Endothelial cell of umbilical vein (primary cell): ENCODE data around the gene PARD6G. TPM values are rescaled to one million over a fixed set of nuclear protein-coding genes. Genes with fewer than 3 reads are reported as not detected.

Experiments
- BruUV-seq: library from RNA; stranded (reverse); fragments of 400-500 nt; replicated peaks from 2 replicates; lab custom pipeline; 2021; lab: Mats Ljungman, UMichigan
- CTCF ChIA-PET: fragments of 300-600, 350-600 bp; sonication (Branson Sonifier 250); formaldehyde crosslinking; loops from one replicate; lab custom pipeline; 2021; ENCODE audit warnings: antibody characterized with exemption, inconsistent platforms; lab: Charles Lee
- POLR2A ChIA-PET: fragments of 300-600, 350-600 bp; sonication (Branson Sonifier 250); formaldehyde crosslinking; loops from one replicate; lab custom pipeline; 2021; ENCODE audit warnings: antibody characterized with exemption, inconsistent platforms; lab: Charles Lee
- DNase-seq: peaks from one replicate; pipeline ENCODE4 v3.0.0-alpha.2; 2011; ENCODE audit warnings: low read depth, low spot score
- FAIRE-seq: peaks from 2 replicates; lab custom pipeline; 2011; peaks lifted over from hg19 to GRCh38; lab: Jason Lieb, UNC
- H2AFZ ChIP-seq: 2 replicates; pipeline ENCODE4 v1.6.0; 2012; ENCODE audit warnings: low read depth, low read length, control low read depth, inconsistent platforms
- H3K27ac ChIP-seq: 2 replicates; pipeline ENCODE4 v1.5.1; 2011; ENCODE audit warnings: low read depth, mild to moderate bottlenecking, control low read depth, low read length, moderate library complexity; ENCODE audit not compliant: insufficient read depth
- H3K27me3 ChIP-seq, 2 experiments: 2 replicates each; pipeline versions ENCODE4 v1.6.0 to v1.6.1; 2011; ENCODE audit warnings: low read length in 2 of 2, mixed read lengths in 1 of 2; ENCODE audit not compliant: control insufficient read depth in 2 of 2, insufficient read depth in 2 of 2
- H3K36me3 ChIP-seq, 2 experiments: 2 replicates in 1 of 2; 3 replicates in 1 of 2; pipeline ENCODE4 v1.5.1; 2011; ENCODE audit warnings: low read length in 2 of 2, mild to moderate bottlenecking in 1 of 2, moderate library complexity in 1 of 2; ENCODE audit not compliant: control insufficient read depth in 2 of 2, insufficient read depth in 2 of 2; ENCODE audit errors: extremely low read depth in 1 of 2
- H3K4me1 ChIP-seq: 3 replicates; pipeline ENCODE4 v1.5.1; 2011; ENCODE audit warnings: mild to moderate bottlenecking, low read length; ENCODE audit not compliant: control insufficient read depth, insufficient read depth; ENCODE audit errors: extremely low read depth
- H3K4me2 ChIP-seq: 2 replicates; pipeline ENCODE4 v1.6.1; 2011; ENCODE audit warnings: low read length, control low read depth, mixed read lengths; ENCODE audit not compliant: insufficient read depth
- H3K4me3 ChIP-seq, 3 experiments: fragments of 200-600 bp in 1 of 3; sonication (generic), shearing (Covaris generic) in 1 of 3; replicated peaks in 1 of 3; 2 replicates each; pipeline ENCODE4 v1.5.1; 2011 to 2016; ENCODE audit warnings: control low read depth in 3 of 3, low read length in 3 of 3, mild to moderate bottlenecking in 2 of 3, inconsistent platforms in 1 of 3, low read depth in 1 of 3, moderate library complexity in 1 of 3; ENCODE audit not compliant: insufficient read depth in 1 of 3
- H3K79me2 ChIP-seq: 2 replicates; pipeline ENCODE4 v1.6.0; 2012; ENCODE audit warnings: low read length, inconsistent platforms; ENCODE audit not compliant: control insufficient read depth, insufficient read depth
- H3K9ac ChIP-seq: replicated peaks from 2 replicates; pipeline ENCODE3; 2011; ENCODE audit warnings: low read length, control low read depth; ENCODE audit not compliant: insufficient read depth; ENCODE audit errors: extremely low read depth
- H3K9me1 ChIP-seq: replicated peaks from 3 replicates; pipeline ENCODE4 v1.6.0; 2011; ENCODE audit warnings: mild to moderate bottlenecking, low read length; ENCODE audit not compliant: control insufficient read depth, insufficient read depth; ENCODE audit errors: extremely low read depth
- H3K9me3 ChIP-seq: replicated peaks from 2 replicates; pipeline ENCODE4 v1.5.1; 2012; ENCODE audit warnings: low read length, inconsistent platforms; ENCODE audit not compliant: control insufficient read depth, insufficient read depth
- H4K20me1 ChIP-seq: replicated peaks from 2 replicates; pipeline ENCODE3; 2011; ENCODE audit warnings: mild to moderate bottlenecking, low read length; ENCODE audit not compliant: control insufficient read depth, insufficient read depth; ENCODE audit errors: extremely low read depth
- GATA2 ChIP-seq: IDR thresholded peaks from 2 replicates; pipeline ENCODE4 v1.7.0; 2011; ENCODE audit warnings: low read depth, mild to moderate bottlenecking, moderate library complexity, mixed read lengths, low read length; ENCODE audit not compliant: insufficient read length, insufficient read depth
- JUN ChIP-seq: IDR thresholded peaks from 2 replicates; pipeline ENCODE4 v1.6.1; 2011; ENCODE audit warnings: borderline replicate concordance, low read depth; ENCODE audit not compliant: insufficient read length, insufficient read depth
- MYC ChIP-seq: IDR thresholded peaks from one replicate; pipeline ENCODE4 v1.6.1; 2011; ENCODE audit warnings: mild to moderate bottlenecking, low read depth, low read length
- dilution Hi-C: fragments of 300-500 bp; cut with MboI; formaldehyde crosslinking; loops from one replicate; pipeline ENCODE4 v1.15.0; 2019; ENCODE audit warnings: low sequenced_read_pairs; ENCODE audit not compliant: extremely low pct_ligation_motif_present
- intact Hi-C: fragments of 100-400 bp; cut with micrococcal nuclease; formaldehyde crosslinking; loops from one replicate; pipeline ENCODE4 v1.10.0; 2022
- polyA plus RNA-seq, 4 experiments: library from polyadenylated mRNA; depleted of rRNA in 3 of 4; stranded (reverse) in 3 of 4; unstranded in 1 of 4; fragments of >200 nt; gene quantifications; 2 replicates each; pipeline versions ENCODE4 v1.2.1 to v1.2.3, GENCODE V29; 2011 to 2012; ENCODE audit warnings: missing spikeins in 1 of 4
- total RNA-seq: library from RNA; stranded (reverse); gene quantifications from 2 replicates; pipeline ENCODE4 v1.2.3, GENCODE V29; 2021

The PARD6G gene
- total and polyA plus RNA-seq, 2 donors (not counting 3 experiments of a cell fraction or from before 2014, with no cell fraction given): 1.2 to 1.8 TPM

GRCh38 chr18:80168982-80169381, 78.3 kb downstream of the PARD6G start:
- Histone ChIP-seq H3K9ac (no peak overlapping the region), H4K20me1 (no peaks in the 10 kb centered on the region), H3K4me2 (no peak overlapping the region), H3K9me3 (no peaks in the 10 kb centered on the region), H3K4me3 (no peak overlapping the region), H3K79me2 (no peaks in the 10 kb centered on the region), H3K4me1 (no peaks in the 10 kb centered on the region), H3K27me3 (no peaks in the 10 kb centered on the region), H2AFZ (no peak overlapping the region), H3K9me1 (no peaks in the 10 kb centered on the region), H3K36me3 (no peaks in the 10 kb centered on the region), H3K27ac (no peak overlapping the region)
- TF ChIP-seq MYC (no peak), GATA2 (no peak)
- CTCF ChIA-PET: interaction anchor here (0.7 to 4.6 kb wide), 2 partner anchors 11 to 87 kb away, joined by 3 to 53 read pairs; no protein-coding TSS in a partner anchor
- dilution Hi-C loops (no loop called here), intact Hi-C loops (no loop called here)
- BruUV-seq: no TSS peak
- POLR2A ChIA-PET: no interaction called here
- no peak for DNase-seq
- FAIRE-seq: no peak

- FAIRE-seq: no peak
- Histone ChIP-seq H3K4me3 (no peak overlapping the region), H3K79me2 (no peaks in the 10 kb centered on the region), H3K9me1 (no peaks in the 10 kb centered on the region), H3K9ac (no peak overlapping the region), H3K4me1 (no peaks in the 10 kb centered on the region), H3K36me3 (no peaks in the 10 kb centered on the region), H3K27ac (no peak overlapping the region), H3K4me2 (no peak overlapping the region), H4K20me1 (no peaks in the 10 kb centered on the region), H3K9me3 (no peaks in the 10 kb centered on the region), H3K27me3 (no peaks in the 10 kb centered on the region), H2AFZ (no peak overlapping the region)
- ChIA-PET CTCF (interaction anchor here (0.7 to 4.6 kb wide), 2 partner anchors 10 to 88 kb away, joined by 3 to 53 read pairs; no protein-coding TSS in a partner anchor), POLR2A (no interaction called here)
- BruUV-seq: no TSS peak
- intact Hi-C loops (no loop called here), dilution Hi-C loops (no loop called here)
- no peak for DNase-seq
- no peak for TF ChIP-seq JUN
- no peak for TF ChIP-seq MYC
Measured at GRCh38 chr18:80168346-80168745, 79.0 kb downstream of the PARD6G start.
